PC-3 (cell line): ENCODE results near the gene FOXL1.

ENCODE experiments used
- CTCF ChIP-seq: fragments of 300-600 bp; sonication (generic); conservative IDR thresholded peaks from 2 replicates; pipeline ENCODE4 v1.5.1; 2017; ENCODE audit warnings: antibody characterized with exemption, low read depth, mild to moderate bottlenecking, low read length
- EZH2 ChIP-seq: fragments of 300-600 bp; sonication (generic); IDR thresholded peaks from one replicate; pipeline ENCODE4 v1.6.1; 2017; ENCODE audit warnings: antibody characterized with exemption, mild to moderate bottlenecking, low read length; ENCODE audit not compliant: unreplicated experiment

GRCh38 chr16:86578611-86579267, 390 bp downstream of the FOXL1 start:
- no peak for TF ChIP-seq CTCF
- no peak for TF ChIP-seq EZH2
